Activated T-cell treated with anti-CD3 and anti-CD28 coated beads, Interleukin-2, amount 50 U/mL, for 24 hours (primary cell): ENCODE measurements around the gene F8.
"Not testable (repeated sequence)": the region's sequence is repeated elsewhere in the genome, so short reads cannot be mapped to it uniquely, and the experiment has no call there.

Experiments
- DNase-seq: peaks from one replicate; pipeline ENCODE4 v3.0.0-alpha.2; 2020
- H3K27ac Mint-ChIP-seq: 2 replicates; pipeline ENCODE4 v1.8.0; 2020; ENCODE audit warnings: mild to moderate bottlenecking, mixed read lengths
- H3K27me3 Mint-ChIP-seq: 2 replicates; pipeline ENCODE4 v1.8.0; 2020; ENCODE audit warnings: mixed read lengths
- H3K36me3 Mint-ChIP-seq: 2 replicates; pipeline ENCODE4 v1.8.0; 2020; ENCODE audit warnings: low read depth, mixed read lengths
- H3K4me1 Mint-ChIP-seq: 2 replicates; pipeline ENCODE4 v1.8.0; 2020; ENCODE audit warnings: low read depth, mixed read lengths
- H3K4me3 Mint-ChIP-seq: 2 replicates; pipeline ENCODE4 v1.8.0; 2020; ENCODE audit warnings: mild to moderate bottlenecking, moderate library complexity, mixed read lengths
- H3K9me3 Mint-ChIP-seq: 2 replicates; pipeline ENCODE4 v1.8.0; 2020; ENCODE audit warnings: mixed read lengths

Gene F8

GRCh38 chrX:155009994-155010472, 12.5 kb downstream of the F8 start:
- no peaks in the 10 kb centered on the region for H3K4me1 Mint-ChIP-seq
- H3K4me3 Mint-ChIP-seq: no peak overlapping the region
- H3K36me3 Mint-ChIP-seq: no peaks in the 10 kb centered on the region
- no peaks in the 10 kb centered on the region for H3K9me3 Mint-ChIP-seq
- DNase-seq: no peak
- no peak overlapping the region for H3K27ac Mint-ChIP-seq
- peaks cover 13% of the 10 kb centered on the region for H3K27me3 Mint-ChIP-seq

GRCh38 chrX:155008578-155008977, 13.9 kb downstream of the F8 start:
- H3K4me1 Mint-ChIP-seq, H3K4me3 Mint-ChIP-seq, H3K9me3 Mint-ChIP-seq, H3K27ac Mint-ChIP-seq, DNase-seq, H3K36me3 Mint-ChIP-seq: not testable (repeated sequence)
- H3K27me3 Mint-ChIP-seq: peaks cover 18% of the 10 kb centered on the region

- H3K27ac Mint-ChIP-seq, H3K4me1 Mint-ChIP-seq, H3K36me3 Mint-ChIP-seq, H3K4me3 Mint-ChIP-seq, DNase-seq, H3K9me3 Mint-ChIP-seq: not testable (repeated sequence)
- H3K27me3 Mint-ChIP-seq: peaks cover 22% of the 10 kb centered on the region
Measured at GRCh38 chrX:155006913-155007671, 15.4 kb downstream of the F8 start.

GRCh38 chrX:155006379-155006778, 16.1 kb downstream of the F8 start:
- H3K36me3 Mint-ChIP-seq, DNase-seq, H3K4me1 Mint-ChIP-seq, H3K27ac Mint-ChIP-seq, H3K4me3 Mint-ChIP-seq, H3K9me3 Mint-ChIP-seq: not testable (repeated sequence)
- peaks cover 22% of the 10 kb centered on the region for H3K27me3 Mint-ChIP-seq

GRCh38 chrX:155005190-155005589, 17.3 kb downstream of the F8 start:
- Mint-ChIP-seq H3K36me3 (no peaks in the 10 kb centered on the region), H3K4me1 (peaks cover 3% of the 10 kb centered on the region), H3K27me3 (peaks cover 27% of the 10 kb centered on the region), H3K9me3 (no peaks in the 10 kb centered on the region), H3K4me3 (no peak overlapping the region), H3K27ac (no peak overlapping the region)
- DNase-seq: no peak

- no peaks in the 10 kb centered on the region for H3K9me3 Mint-ChIP-seq
- H3K27ac Mint-ChIP-seq: no peak overlapping the region
- H3K36me3 Mint-ChIP-seq: no peaks in the 10 kb centered on the region
- peaks cover 3% of the 10 kb centered on the region for H3K4me1 Mint-ChIP-seq
- H3K4me3 Mint-ChIP-seq: no peak overlapping the region
- DNase-seq: no peak
- H3K27me3 Mint-ChIP-seq: peaks cover 27% of the 10 kb centered on the region
Measured at GRCh38 chrX:155001873-155002272, 20.6 kb downstream of the F8 start.

- Mint-ChIP-seq H3K4me1 (peaks cover 3% of the 10 kb centered on the region), H3K9me3 (no peaks in the 10 kb centered on the region), H3K27me3 (peaks cover 29% of the 10 kb centered on the region), H3K27ac (no peak overlapping the region), H3K4me3 (no peak overlapping the region), H3K36me3 (no peaks in the 10 kb centered on the region)
- DNase-seq: no peak
Measured at GRCh38 chrX:155000841-155001240, 21.7 kb downstream of the F8 start.

- no peaks in the 10 kb centered on the region for H3K9me3 Mint-ChIP-seq
Measured at GRCh38 chrX:154998204-154998880, 24.2 kb downstream of the F8 start.

GRCh38 chrX:154991476-154991875, 31.0 kb downstream of the F8 start:
- Mint-ChIP-seq H3K27ac (no peak overlapping the region), H3K4me3 (no peak overlapping the region), H3K36me3 (no peaks in the 10 kb centered on the region), H3K27me3 (peaks cover 21% of the 10 kb centered on the region), H3K4me1 (peaks cover 20% of the 10 kb centered on the region), H3K9me3 (no peaks in the 10 kb centered on the region)
- DNase-seq: no peak

More at GRCh38 chrX:154998204-154998880, 24.2 kb downstream of the F8 start:
- Mint-ChIP-seq H3K27ac (no peak overlapping the region), H3K27me3 (peaks cover 26% of the 10 kb centered on the region), H3K36me3 (no peaks in the 10 kb centered on the region), H3K4me3 (no peak overlapping the region), H3K4me1 (peaks cover 3% of the 10 kb centered on the region)
- DNase-seq: no peak

- H3K27ac Mint-ChIP-seq: peak overlapping the region; percentile 26
- H3K9me3 Mint-ChIP-seq: no peaks in the 10 kb centered on the region
- DNase-seq: no peak
- peaks cover 21% of the 10 kb centered on the region for H3K27me3 Mint-ChIP-seq
- no peak overlapping the region for H3K4me3 Mint-ChIP-seq
- H3K36me3 Mint-ChIP-seq: no peaks in the 10 kb centered on the region
- H3K4me1 Mint-ChIP-seq: peaks cover 20% of the 10 kb centered on the region
Measured at GRCh38 chrX:154991039-154991438, 31.5 kb downstream of the F8 start.

- Mint-ChIP-seq H3K36me3 (no peaks in the 10 kb centered on the region), H3K27me3 (peaks cover 18% of the 10 kb centered on the region), H3K4me1 (peaks cover 20% of the 10 kb centered on the region), H3K27ac (peak overlapping the region; percentile 26), H3K9me3 (no peaks in the 10 kb centered on the region), H3K4me3 (no peak overlapping the region)
- no peak for DNase-seq
Measured at GRCh38 chrX:154990496-154990895, 32.0 kb downstream of the F8 start.

- H3K4me3 Mint-ChIP-seq: no peak overlapping the region
- no peaks in the 10 kb centered on the region for H3K9me3 Mint-ChIP-seq
- H3K27ac Mint-ChIP-seq: no peak overlapping the region
- peaks cover 16% of the 10 kb centered on the region for H3K27me3 Mint-ChIP-seq
- peaks cover 20% of the 10 kb centered on the region for H3K4me1 Mint-ChIP-seq
- no peaks in the 10 kb centered on the region for H3K36me3 Mint-ChIP-seq
- DNase-seq: no peak
Measured at GRCh38 chrX:154988719-154989118, 33.8 kb downstream of the F8 start.

- Mint-ChIP-seq H3K4me1 (peaks cover 20% of the 10 kb centered on the region), H3K27me3 (peaks cover 12% of the 10 kb centered on the region), H3K4me3 (no peak overlapping the region), H3K9me3 (no peaks in the 10 kb centered on the region), H3K27ac (no peak overlapping the region), H3K36me3 (no peaks in the 10 kb centered on the region)
- no peak for DNase-seq
Measured at GRCh38 chrX:154987940-154988339, 34.6 kb downstream of the F8 start.

GRCh38 chrX:154986826-154987575, 35.5 kb downstream of the F8 start:
- H3K4me3 Mint-ChIP-seq: no peak overlapping the region
- peaks cover 19% of the 10 kb centered on the region for H3K4me1 Mint-ChIP-seq
- no peak for DNase-seq
- H3K36me3 Mint-ChIP-seq: no peaks in the 10 kb centered on the region
- H3K27ac Mint-ChIP-seq: no peak overlapping the region
- peaks cover 7% of the 10 kb centered on the region for H3K27me3 Mint-ChIP-seq
- H3K9me3 Mint-ChIP-seq: no peaks in the 10 kb centered on the region

GRCh38 chrX:154981116-154981411, 41.5 kb downstream of the F8 start:
- Mint-ChIP-seq H3K36me3 (no peaks in the 10 kb centered on the region), H3K27me3 (peaks cover 27% of the 10 kb centered on the region), H3K27ac (no peak overlapping the region), H3K4me3 (no peak overlapping the region), H3K9me3 (no peaks in the 10 kb centered on the region), H3K4me1 (peaks cover 10% of the 10 kb centered on the region)
- no peak for DNase-seq
